ENCODE results near the gene NR1H3.
A peak's percentile ranks its signal among the peaks of the same experiment; 100 is the strongest.

Gene NR1H3

GRCh38 chr11:47243454-47243853 is 14.3 kb upstream of the NR1H3 start:
- no peak overlapping the region for H3K27ac ChIP-seq
- no peak for DNase-seq (ENCODE audit: low read depth, low spot score)

- no peak overlapping the region for H3K27ac ChIP-seq
- DNase-seq (ENCODE audit: low read depth, low spot score): no peak
Measured at GRCh38 chr11:47244448-47245350, 13.1 kb upstream of the NR1H3 start.

DNA sequence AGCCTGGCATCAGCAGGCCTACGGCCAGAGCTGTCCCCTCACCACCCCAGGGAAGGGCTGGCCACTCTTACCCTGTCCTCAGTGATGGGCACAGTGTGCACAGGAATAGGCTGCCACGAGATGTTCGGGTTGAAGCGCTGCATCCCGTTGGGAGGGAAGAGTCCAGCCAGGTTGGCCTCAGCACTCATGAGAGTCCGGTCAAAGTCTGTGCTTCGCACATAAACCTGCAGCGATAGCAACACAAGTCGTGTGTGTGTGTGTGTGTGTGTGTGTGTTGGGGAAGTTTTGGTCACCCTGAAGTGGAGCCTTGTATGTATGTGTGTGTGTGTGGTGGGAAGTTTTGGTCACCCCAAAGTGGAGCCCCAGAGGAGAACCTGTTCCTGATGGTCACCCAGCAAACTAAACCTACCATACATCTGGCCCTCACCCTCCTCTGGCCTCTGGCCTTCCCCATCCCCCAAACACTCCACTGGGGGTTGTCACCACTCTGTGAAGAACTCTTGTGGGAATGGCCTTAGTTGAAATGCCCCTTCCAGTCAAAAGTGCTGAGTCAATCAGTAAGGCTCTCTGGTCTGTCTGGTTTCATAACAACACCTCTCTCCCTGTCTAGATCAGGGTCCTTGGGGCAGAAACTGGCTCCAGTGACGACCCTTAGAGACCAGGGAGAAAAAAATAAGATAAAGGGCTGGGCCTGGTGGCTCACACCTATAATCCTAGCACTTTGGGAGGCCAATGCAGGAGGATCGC is 12.0 kb upstream of the NR1H3 start:
- no peak overlapping the region for H3K27ac ChIP-seq
- DNase-seq (ENCODE audit: low read depth, low spot score): no peak

- DNase-seq (ENCODE audit: low read depth, low spot score): no peak
- no peak overlapping the region for H3K27ac ChIP-seq
Measured at GRCh38 chr11:47247502-47247901, 10.3 kb upstream of the NR1H3 start.

DNA sequence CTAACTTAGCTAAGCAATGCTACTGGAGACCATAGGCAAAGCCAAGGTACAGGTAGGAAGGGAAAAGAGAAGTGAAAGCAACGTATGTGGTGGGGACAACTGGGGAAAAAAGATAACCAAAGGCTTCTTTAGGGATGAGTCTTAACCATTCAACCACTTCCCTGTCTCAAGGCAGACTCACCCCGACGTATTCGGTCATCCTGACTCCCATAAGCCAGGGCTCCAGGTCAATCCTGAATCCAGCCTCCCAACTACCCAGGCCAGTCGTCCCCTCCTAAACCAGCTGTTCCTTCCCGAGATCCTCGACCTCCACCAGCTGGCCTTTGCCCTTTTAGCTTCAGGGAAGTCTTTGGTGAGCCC is 9.5 kb upstream of the NR1H3 start:
- DNase-seq (ENCODE audit: low read depth, low spot score): no peak
- H3K27ac ChIP-seq: peak overlapping the region; percentile 56

DNA sequence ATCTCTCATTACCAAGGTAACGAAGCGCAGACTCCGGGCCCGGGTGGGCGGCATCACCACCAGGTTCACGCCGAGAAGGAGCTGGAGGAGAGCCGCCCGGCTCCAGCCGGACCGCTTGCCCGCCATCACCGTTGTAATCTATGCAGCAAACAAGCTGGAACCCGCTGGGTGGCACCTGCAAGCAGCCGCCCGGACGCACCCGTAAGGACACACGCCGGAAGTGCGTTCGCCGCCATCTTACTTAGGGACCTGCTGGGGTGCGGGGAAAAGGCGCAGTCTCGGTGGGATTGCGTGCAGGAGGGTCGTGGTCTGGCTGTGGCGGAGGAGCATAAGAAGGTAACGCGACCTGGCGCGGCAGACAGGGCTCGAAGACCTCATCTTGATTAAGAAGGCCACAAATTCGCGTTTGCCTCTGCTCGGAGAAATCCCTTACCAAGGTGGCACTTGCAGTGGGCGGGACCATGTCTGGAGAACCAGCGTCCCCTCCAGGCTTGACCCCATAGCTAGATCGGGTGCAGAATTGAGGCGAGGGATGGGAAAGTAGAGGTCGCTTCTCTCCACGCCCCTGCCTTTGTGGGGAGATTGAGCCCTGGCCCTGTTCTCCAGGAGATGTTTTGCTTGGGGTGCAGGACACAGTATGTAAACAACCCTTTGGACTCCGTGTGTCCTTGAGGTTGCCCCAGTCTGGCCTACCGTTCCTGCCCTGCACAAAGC is 9.0 kb upstream of the NR1H3 start, which contains the start of gene ACP2:
Gene ACP2 (minus strand): TSS at position 151 of the 714 bp plus-strand sequence. CDS start 25 bp downstream, at position 126.
- peak within 1 kb of the TSS; percentile 56 for H3K27ac ChIP-seq
- DNase-seq (ENCODE audit: low read depth, low spot score): no peak

DNA sequence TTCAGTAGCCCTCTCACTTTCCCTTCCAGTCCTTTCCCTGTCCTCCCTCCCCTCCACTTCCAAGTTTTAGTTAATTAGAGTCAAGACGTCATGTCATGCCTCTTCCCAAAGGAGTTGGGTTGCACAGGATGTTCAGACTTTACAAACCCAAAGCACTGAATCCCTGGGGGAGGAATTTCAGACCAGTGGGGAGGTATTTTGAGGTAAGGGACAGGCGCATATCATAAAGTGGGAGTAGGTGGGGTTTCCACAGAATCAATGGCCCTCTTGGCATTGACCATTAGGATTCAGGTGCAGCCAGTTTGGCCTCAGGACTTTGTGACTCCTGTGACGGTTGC is 8.4 kb upstream of the NR1H3 start:
- peak overlapping the region; percentile 56 for H3K27ac ChIP-seq
- DNase-seq (ENCODE audit: low read depth, low spot score): no peak

DNA sequence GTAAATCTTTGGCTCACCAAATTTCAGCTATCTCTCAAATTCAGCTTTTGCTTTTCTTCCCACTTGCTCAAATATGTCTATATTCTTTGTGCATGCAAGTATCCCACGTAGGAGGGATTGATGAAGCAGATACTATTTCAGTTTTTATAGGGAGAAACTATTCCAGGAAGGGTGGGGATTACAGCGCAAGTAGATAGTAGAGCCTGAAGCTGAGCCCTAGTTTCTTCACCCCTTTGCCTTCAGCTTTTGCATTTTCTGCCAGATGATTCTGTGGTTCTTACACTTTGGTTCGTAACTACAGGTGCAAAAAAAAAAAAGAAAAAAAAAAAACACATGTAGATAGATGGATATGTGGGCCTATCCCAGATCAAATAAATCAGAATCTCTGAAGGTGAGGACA is 6.0 kb upstream of the NR1H3 start:
- no peak overlapping the region for H3K27ac ChIP-seq
- DNase-seq (ENCODE audit: low read depth, low spot score): no peak

DNA sequence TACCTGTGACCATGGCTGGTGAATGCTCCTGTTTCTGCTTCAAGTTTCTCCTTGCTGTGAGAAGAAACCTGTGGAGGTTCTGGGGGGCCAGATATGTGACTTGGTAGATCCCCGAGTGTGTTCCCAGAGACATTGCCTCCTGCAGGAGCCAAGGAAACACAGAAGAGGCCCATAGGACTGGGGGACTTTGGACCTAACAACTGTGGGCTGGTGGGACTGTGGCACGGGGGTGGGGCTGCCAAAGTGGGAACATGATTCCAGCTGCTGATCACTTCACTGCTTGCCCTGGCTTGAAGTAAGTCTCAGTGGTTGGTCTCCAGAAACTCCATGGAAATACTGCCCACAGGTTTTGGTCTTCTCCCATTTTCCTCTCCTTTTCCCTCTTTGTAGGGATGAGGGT is 4.1 kb upstream of the NR1H3 start:
- no peak overlapping the region for H3K27ac ChIP-seq
- DNase-seq (ENCODE audit: low read depth, low spot score): no peak

DNA sequence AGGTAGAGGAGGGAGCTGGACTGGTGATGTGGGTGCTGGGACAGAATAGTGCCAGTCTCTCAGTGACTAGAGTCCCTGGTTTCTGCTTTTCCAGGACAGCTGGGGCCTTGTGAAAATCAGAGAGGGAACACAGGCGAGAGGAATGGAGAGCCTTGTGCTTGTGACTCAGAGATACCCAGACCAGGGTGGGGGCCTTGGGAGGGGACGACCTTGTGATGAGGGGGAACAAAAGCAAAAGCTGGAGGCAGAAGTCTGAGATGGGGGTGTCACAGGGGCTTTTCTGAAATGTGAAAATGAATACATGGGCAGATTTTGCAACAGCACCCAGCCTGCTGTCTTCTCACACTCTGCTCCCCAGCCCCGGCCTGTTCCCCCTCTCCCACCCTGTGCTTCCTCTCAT is 3.4 kb upstream of the NR1H3 start:
- H3K27ac ChIP-seq: no peak overlapping the region
- no peak for DNase-seq (ENCODE audit: low read depth, low spot score)

GRCh38 chr11:47256374-47256773 is 1.4 kb upstream of the NR1H3 start:
- H3K27ac ChIP-seq: no peak overlapping the region
- DNase-seq (ENCODE audit: low read depth, low spot score): no peak

- no peak for DNase-seq (ENCODE audit: low read depth, low spot score)
- H3K27ac ChIP-seq: no peak overlapping the region
Measured at GRCh38 chr11:47257177-47257516, 649 bp upstream of the NR1H3 start.

DNA sequence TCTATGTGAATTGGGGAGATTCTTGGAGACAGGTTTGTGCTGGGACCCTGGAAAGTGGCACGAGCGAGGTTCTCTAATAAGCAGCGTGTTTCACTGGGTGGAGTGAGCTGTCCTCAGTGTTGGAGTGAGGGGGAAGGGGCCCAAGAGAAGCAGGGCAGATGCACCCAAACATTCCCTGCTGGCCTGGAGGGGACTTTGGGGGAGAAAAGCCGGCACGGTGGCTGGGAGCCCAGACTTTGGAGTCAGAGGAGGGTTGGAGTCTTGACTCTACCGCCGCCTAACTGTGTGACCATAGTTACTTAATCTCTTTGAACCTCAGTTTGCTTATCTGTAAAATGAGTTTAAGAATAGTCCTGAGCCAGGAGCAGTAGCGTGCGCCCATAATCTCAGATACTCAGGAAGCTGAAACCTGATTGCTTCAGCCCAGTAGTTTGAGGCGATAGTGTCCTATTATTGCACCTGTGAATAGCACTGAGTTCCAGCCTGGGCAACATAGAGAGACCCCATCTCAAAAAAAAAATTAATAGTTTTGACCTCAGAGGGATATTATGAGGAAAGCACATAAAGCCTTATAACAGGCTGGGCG is 614 bp downstream of the NR1H3 start:
- H3K27ac ChIP-seq: no peak overlapping the region
- DNase-seq (ENCODE audit: low read depth, low spot score): no peak

DNA sequence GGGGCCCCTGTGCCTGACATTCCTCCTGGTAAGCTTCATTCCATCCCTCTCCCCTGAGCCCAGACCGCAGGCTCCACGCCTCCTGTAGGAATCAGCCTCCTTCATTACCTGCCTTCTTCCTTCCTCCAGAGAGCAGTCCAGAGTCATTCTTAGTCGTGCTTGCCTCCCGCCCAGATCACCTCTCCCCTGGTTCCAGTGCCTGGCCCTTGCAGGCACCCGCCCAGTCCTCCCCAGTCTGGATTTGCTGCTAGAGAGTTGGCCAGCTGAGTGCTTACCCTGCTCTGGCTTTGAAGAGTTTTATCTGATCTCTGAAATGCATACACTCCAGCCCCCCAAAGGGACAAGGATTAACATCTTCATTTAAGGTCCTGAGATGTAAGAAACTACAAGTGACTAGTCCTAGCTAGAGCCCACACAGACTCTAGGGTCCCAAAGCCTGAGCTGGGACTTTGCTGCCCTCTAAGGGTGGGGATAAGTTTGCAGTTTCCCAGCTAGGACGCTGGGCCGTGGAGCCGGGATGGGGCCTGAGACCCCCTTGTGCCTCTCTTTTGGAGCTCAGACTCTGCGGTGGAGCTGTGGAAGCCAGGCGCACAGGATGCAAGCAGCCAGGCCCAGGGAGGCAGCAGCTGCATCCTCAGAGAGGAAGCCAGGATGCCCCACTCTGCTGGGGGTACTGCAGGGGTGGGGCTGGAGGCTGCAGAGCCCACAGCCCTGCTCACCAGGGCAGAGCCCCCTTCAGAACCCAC is 1.6 kb downstream of the NR1H3 start:
- DNase-seq (ENCODE audit: low read depth, low spot score): no peak
- no peak overlapping the region for H3K27ac ChIP-seq

DNA sequence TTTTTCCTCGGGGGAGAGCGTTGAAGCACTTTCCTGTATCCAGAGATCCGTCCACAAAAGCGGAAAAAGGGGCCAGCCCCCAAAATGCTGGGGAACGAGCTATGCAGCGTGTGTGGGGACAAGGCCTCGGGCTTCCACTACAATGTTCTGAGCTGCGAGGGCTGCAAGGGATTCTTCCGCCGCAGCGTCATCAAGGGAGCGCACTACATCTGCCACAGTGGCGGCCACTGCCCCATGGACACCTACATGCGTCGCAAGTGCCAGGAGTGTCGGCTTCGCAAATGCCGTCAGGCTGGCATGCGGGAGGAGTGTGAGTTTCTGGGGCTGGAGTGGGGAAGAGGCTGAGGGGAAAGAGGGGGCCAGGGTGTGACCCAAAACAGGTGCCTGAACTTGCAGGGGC is 2.6 kb downstream of the NR1H3 start:
- DNase-seq (ENCODE audit: low read depth, low spot score): no peak
- H3K27ac ChIP-seq: no peak overlapping the region

DNA sequence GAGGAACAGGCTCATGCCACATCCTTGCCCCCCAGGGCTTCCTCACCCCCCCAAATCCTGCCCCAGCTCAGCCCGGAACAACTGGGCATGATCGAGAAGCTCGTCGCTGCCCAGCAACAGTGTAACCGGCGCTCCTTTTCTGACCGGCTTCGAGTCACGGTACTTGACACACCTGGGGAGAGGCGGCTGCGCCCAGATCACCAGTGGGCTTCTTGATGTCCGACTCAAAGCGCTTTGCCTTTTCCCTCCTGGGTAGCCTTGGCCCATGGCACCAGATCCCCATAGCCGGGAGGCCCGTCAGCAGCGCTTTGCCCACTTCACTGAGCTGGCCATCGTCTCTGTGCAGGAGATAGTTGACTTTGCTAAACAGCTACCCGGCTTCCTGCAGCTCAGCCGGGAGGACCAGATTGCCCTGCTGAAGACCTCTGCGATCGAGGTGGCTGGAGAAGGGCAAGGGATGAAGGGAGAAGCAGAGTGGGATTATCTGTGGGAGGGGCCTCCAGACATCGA is 3.5 kb downstream of the NR1H3 start:
- no peak overlapping the region for H3K27ac ChIP-seq
- DNase-seq (ENCODE audit: low read depth, low spot score): no peak

DNA sequence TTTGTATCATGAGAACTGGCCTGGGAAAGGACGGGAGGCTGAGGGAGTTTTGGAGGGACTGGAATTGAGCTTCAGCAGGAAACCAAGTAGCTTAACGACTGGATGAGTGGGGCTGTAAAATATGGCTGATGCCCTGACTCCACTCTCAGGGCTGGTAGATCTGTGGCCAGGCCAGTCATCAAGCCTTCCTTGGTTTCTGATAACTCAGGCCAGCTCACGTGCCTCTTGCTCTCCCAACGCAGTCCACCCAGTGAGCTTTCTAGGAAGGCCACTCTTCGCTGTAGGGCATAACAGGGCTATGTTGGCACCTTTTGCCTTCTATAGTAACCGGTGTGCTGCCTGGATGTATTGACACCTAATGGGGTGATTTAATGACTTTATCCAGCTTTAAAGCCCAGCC is 6.3 kb downstream of the NR1H3 start:
- no peak for DNase-seq (ENCODE audit: low read depth, low spot score)
- no peak overlapping the region for H3K27ac ChIP-seq

GRCh38 chr11:47264521-47264920 is 6.7 kb downstream of the NR1H3 start:
- no peak overlapping the region for H3K27ac ChIP-seq
- DNase-seq (ENCODE audit: low read depth, low spot score): no peak

- no peak for DNase-seq (ENCODE audit: low read depth, low spot score)
- H3K27ac ChIP-seq: no peak overlapping the region
Measured at GRCh38 chr11:47267876-47268275, 10.1 kb downstream of the NR1H3 start.

DNA sequence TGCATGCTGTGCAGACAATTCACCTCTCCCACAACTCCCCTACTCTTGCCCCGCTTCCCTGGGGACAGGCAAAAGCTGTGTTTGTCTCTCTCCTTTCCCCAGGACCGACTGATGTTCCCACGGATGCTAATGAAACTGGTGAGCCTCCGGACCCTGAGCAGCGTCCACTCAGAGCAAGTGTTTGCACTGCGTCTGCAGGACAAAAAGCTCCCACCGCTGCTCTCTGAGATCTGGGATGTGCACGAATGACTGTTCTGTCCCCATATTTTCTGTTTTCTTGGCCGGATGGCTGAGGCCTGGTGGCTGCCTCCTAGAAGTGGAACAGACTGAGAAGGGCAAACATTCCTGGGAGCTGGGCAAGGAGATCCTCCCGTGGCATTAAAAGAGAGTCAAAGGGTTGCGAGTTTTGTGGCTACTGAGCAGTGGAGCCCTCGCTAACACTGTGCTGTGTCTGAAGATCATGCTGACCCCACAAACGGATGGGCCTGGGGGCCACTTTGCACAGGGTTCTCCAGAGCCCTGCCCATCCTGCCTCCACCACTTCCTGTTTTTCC is 10.7 kb downstream of the NR1H3 start:
- DNase-seq (ENCODE audit: low read depth, low spot score): no peak
- peak overlapping the region; percentile 85 for H3K27ac ChIP-seq
